SJSA1 (cell line): Measurements from ENCODE around the gene SERPINB7. TPM values are rescaled to one million over a fixed set of nuclear protein-coding genes. Genes with fewer than 3 reads are reported as not detected.

Experiments used
- DNase-seq, 2 experiments: peaks; one replicate each; pipeline ENCODE4 v3.0.0-alpha.2; 2015 to 2020; ENCODE audit warnings: low spot score in 2 of 2, low read depth in 1 of 2
- H3K27ac ChIP-seq: fragments of 250-450 bp; sonication (Bioruptor Pico); 2 replicates; pipeline ENCODE4 v1.5.1; 2020; ENCODE audit warnings: mild to moderate bottlenecking, moderate library complexity
- H3K27me3 ChIP-seq: fragments of 250-450 bp; sonication (Bioruptor Pico); replicated peaks from 2 replicates; pipeline ENCODE4 v1.5.1; 2020; ENCODE audit warnings: mild to moderate bottlenecking, moderate library complexity
- H3K36me3 ChIP-seq: fragments of 250-450 bp; sonication (Bioruptor Pico); 2 replicates; pipeline ENCODE4 v1.5.1; 2020; ENCODE audit warnings: mild to moderate bottlenecking
- H3K4me1 ChIP-seq: fragments of 250-450 bp; sonication (Bioruptor Pico); replicated peaks from 2 replicates; pipeline ENCODE4 v1.6.1; 2021; ENCODE audit warnings: mild to moderate bottlenecking
- H3K4me3 ChIP-seq: fragments of 250-450 bp; sonication (Bioruptor Pico); 2 replicates; pipeline ENCODE4 v1.5.1; 2020; ENCODE audit warnings: mild to moderate bottlenecking
- H3K9me3 ChIP-seq: fragments of 250-450 bp; sonication (Bioruptor Pico); replicated peaks from 2 replicates; pipeline ENCODE4 v1.5.1; 2020; ENCODE audit warnings: mild to moderate bottlenecking
- total RNA-seq: library from RNA; depleted of rRNA; stranded (reverse); fragments of >200 nt; shearing (Covaris generic); gene quantifications from 2 replicates; pipeline ENCODE4 v1.2.3, GENCODE V29; 2014

SERPINB7 gene
- total RNA-seq, 1 experiment from 2014 or later: 5.8 TPM

DNA sequence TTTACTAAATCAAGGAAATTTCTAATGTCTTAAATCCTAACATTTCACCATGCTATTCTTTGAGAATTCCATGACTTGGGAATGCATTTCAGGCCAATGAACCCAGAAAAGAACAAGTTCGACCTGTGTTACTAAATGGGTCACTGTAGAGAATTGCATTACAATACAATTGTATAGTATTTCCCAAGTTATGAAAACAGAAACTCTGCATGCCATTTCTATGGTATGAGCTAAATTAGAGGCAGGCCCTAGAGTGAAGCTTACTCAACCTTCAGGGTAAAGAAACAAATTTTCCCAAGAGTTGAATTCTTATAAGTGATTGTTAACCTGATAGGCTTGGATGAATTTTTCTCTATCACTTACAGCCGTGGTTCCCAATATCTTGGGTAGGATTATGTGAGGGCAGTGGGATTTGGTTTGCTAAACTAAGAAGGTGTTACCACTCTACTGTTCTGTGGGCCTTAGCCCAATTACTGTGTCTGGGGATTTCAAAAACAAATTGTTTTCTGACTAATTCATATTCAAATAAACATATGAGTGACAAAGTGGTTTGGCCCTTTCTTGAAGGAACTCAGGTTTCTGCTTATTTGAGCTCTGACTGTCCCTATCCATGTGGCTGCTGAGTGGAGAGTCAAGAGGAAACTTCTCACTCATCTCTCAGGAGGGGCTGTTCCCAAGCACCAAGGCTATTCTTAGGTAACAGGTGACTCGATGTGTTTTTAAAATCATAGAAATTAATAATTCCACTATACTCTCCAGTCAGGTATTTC, 11.2 kb upstream of the SERPINB7 start:
- no peak for DNase-seq

DNA sequence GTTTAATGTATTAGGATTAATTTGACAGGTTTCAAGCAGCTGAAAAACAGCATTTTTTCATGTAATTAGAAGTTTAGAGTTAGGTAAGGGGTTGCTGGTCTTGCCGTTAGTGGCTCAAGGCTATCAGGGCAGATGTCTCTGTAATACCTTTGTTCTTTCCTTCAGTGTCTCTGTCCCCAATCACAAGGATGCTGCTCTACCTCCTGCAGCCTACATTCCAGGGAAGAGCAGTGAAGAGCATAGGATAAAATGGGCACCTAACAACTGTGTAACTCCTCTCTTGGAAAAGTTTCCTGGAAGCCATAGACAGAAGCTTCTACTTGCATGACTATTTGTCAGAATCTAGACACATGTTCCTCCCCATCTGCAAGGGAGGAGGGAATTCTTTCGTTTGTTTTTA, 9.4 kb upstream of the SERPINB7 start:
- no peak for DNase-seq
- H3K36me3 ChIP-seq: no peaks in the 10 kb centered on the region
- no peaks in the 10 kb centered on the region for H3K9me3 ChIP-seq
- H3K27ac ChIP-seq: no peak overlapping the region
- H3K27me3 ChIP-seq: no peaks in the 10 kb centered on the region
- H3K4me3 ChIP-seq: no peak overlapping the region
- no peaks in the 10 kb centered on the region for H3K4me1 ChIP-seq

More for the DNA sequence above, 11.2 kb upstream of the SERPINB7 start:
- Histone ChIP-seq H3K9me3 (no peaks in the 10 kb centered on the region), H3K4me3 (no peak overlapping the region), H3K36me3 (no peaks in the 10 kb centered on the region), H3K27ac (no peak overlapping the region), H3K27me3 (no peaks in the 10 kb centered on the region), H3K4me1 (no peaks in the 10 kb centered on the region)

DNA sequence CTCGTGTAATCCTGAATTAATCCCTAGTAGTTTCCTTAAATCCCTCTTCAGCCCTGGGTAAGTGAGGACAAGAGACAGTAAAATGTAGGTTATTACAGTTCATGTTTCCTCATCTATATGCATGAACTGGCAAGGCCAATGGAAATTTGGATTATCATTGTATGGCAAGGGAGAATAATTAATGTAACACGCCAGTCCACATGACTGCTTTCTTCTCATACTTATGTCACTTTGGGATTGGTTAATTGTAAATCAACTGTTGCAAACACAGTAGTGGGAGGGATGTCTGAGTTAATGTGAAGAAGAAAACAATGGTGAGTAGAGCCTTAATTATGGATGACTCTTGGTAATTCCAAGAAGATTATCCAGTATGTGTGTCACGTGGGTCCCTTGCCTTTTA, 1.7 kb upstream of the SERPINB7 start:
- H3K27ac ChIP-seq: no peak overlapping the region
- H3K9me3 ChIP-seq: no peaks in the 10 kb centered on the region
- no peak for DNase-seq
- H3K36me3 ChIP-seq: no peaks in the 10 kb centered on the region
- no peak overlapping the region for H3K4me3 ChIP-seq
- H3K27me3 ChIP-seq: no peaks in the 10 kb centered on the region
- peaks cover 21% of the 10 kb centered on the region for H3K4me1 ChIP-seq

DNA sequence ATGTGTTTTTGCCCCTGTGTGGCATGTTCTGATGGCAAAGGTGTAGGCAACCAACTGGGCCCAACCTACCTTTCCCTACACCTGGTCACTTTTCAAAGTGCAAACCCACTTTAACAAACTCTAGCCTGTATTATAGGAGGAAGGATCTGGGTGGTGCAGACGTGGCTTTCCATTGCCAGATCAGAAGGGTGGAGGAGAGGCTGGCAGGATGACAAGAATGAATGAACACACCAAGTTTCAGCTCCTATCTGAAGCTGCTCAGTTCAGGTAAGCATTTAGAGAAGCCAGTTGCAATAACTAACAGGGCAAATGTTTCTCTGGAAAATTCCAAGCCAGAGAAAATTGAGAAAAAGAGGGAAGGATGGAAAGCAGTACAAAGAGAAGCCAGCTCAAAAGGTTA, 707 bp upstream of the SERPINB7 start:
- H3K9me3 ChIP-seq: no peaks in the 10 kb centered on the region
- peaks cover 21% of the 10 kb centered on the region for H3K4me1 ChIP-seq
- H3K27ac ChIP-seq: peak overlapping the region; percentile 79
- DNase-seq: no peak
- H3K27me3 ChIP-seq: no peaks in the 10 kb centered on the region
- no peaks in the 10 kb centered on the region for H3K36me3 ChIP-seq
- no peak overlapping the region for H3K4me3 ChIP-seq

DNA sequence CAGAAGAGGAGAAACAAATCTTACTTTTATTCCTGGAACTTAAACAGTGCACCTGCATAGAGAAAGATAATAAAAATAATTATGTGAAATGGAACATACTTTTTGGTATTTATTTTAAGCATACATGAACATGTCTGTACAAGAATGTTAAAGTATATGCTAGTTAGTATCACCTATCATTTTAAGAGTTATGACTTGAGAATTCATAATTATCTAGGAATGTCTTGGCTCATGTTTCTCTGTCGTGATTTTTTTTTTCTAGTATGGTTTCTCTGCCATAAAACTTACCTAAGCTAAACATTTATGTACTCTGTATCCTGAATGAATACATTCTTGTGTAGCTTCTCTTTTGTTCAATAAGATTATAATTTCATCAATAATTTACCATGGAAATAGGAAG, 4.2 kb downstream of the SERPINB7 start:
- Histone ChIP-seq H3K27me3 (no peaks in the 10 kb centered on the region), H3K27ac (no peak overlapping the region), H3K9me3 (no peaks in the 10 kb centered on the region), H3K36me3 (no peaks in the 10 kb centered on the region), H3K4me3 (no peak overlapping the region), H3K4me1 (peaks cover 19% of the 10 kb centered on the region)
- DNase-seq: no peak

DNA sequence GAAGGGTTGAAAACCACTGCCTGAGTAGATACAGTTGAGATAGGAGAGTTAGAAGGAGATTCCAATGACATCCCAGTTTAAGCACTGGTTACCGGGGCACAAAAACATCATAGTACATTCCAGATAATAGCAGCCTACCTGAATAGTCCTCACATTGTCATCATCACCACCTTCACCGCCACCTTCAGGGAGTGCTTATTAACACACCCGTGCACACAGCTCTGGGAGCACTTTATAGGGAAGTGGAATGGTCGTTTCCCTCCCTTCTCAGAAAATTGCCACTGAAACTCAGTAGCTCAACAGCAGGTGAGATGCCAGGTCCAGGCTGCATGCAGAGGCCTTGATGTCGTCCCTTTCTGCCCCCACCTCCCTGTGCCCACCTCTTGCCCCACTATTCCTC, 8.2 kb downstream of the SERPINB7 start:
- H3K36me3 ChIP-seq: no peaks in the 10 kb centered on the region
- no peak overlapping the region for H3K4me3 ChIP-seq
- peaks cover 8% of the 10 kb centered on the region; the same call in 1 of the 2 replicates for H3K4me1 ChIP-seq
- H3K27me3 ChIP-seq: no peaks in the 10 kb centered on the region
- H3K27ac ChIP-seq: no peak overlapping the region
- no peak for DNase-seq
- no peaks in the 10 kb centered on the region for H3K9me3 ChIP-seq

DNA sequence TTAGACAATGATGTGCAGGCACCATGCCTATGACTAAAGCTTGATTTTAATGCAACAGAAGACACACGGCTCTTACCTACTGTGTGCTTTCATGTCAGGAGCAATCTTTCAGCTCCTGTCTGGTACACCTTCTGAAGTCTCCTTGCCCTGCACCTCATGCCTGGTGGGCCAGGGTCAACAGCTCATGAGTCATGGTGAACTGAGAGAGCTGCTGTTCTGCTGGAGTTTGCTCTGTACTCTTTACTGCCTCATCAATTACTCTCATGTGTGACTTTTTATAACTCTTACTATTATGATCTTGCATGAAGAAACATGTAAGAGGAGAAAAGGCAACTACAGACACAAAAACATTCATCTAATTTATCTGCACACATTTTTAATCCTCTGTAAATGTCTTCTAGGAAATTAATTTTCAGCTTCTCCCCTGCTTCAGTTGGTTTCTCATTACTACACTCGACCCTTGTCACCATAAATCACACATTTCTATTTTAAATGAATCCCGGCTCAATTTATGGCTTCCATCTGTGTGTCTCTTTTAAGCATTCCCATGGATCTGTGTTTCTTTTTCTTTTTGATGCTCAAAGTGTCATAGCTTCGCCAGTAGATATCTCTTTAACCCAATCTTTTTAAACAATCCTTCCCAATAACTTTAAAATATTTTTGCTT, 9.7 kb downstream of the SERPINB7 start:
- no peaks in the 10 kb centered on the region for H3K9me3 ChIP-seq

DNA sequence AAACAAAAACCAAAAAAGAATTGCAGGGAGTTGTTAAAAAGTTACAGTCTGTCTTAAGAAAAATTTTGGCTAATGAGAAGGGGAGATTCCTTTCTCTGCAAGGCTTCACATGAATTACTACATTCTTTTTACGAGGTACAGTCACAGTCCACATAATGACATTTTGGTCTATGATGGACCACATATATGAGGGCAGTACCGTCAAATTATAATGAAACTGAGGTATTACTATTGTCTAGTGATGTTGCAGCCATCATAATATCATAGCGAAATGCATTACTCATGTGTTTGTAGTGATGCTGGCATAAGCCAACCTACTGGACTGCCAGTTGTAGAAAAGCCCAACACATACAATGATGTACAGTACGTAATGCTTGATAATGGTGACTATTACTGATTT, 12.5 kb downstream of the SERPINB7 start:
- Histone ChIP-seq H3K4me3 (no peak overlapping the region), H3K27me3 (no peaks in the 10 kb centered on the region), H3K9me3 (no peaks in the 10 kb centered on the region), H3K4me1 (peaks cover 16% of the 10 kb centered on the region), H3K36me3 (no peaks in the 10 kb centered on the region), H3K27ac (peak overlapping the region; percentile 75)
- DNase-seq: no peak

More for the DNA sequence above, 9.7 kb downstream of the SERPINB7 start:
- Histone ChIP-seq H3K4me1 (peaks cover 16% of the 10 kb centered on the region), H3K36me3 (no peaks in the 10 kb centered on the region), H3K27ac (no peak overlapping the region), H3K27me3 (no peaks in the 10 kb centered on the region), H3K4me3 (no peak overlapping the region)
- DNase-seq: no peak

DNA sequence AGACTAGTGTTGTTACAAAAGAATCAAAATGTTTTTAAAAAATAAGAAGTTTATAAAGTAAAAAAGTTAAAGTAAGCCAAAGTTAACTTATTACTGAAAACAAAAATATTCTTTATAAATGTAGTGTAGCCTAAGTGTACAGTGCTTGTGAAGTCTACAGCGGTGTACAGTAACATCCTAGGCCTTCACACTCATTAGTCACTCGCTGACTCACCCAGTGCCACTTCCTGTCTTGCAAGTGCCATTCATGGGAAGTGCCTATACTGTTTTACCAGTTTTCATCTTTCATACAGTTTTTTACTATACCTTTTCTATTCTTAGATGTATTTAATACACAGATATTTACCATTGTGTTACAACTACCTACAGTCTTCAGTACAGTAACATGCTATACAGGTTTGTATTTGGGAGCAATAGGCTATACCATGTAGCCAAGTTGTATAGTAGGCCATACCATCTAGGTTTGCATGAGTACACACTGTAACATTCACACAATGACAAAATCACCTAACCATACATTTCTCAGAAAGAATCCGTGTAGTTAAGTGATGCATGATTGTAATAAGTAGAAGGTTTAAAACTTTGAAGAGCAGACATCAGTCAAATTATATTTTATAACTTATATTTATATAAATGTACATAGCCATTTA, 13.4 kb downstream of the SERPINB7 start:
- Histone ChIP-seq H3K9me3 (no peaks in the 10 kb centered on the region), H3K36me3 (no peaks in the 10 kb centered on the region), H3K4me1 (peaks cover 16% of the 10 kb centered on the region), H3K27ac (peak overlapping the region; percentile 75), H3K4me3 (no peak overlapping the region), H3K27me3 (no peaks in the 10 kb centered on the region)
- DNase-seq: peak; percentile 63 to 85

DNA sequence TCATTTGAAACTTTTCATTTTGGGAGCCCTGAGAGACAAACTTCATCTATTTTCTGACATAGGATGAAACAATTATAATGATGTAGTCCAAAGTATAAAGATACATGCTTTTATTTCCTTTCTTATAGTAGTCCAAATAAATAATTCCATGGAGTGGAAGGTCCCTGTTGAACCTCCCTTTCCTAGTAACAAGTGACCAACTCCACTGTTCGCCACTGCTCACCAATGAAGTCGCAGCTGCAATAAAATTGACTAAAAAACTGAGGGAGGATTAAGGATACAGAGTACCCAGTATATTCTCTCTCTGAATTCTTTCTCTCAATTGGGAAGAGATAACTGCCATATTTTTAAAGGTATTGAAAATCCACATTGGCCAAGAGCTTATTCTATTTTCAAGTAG, 14.1 kb downstream of the SERPINB7 start:
- no peak for DNase-seq
- Histone ChIP-seq H3K9me3 (no peaks in the 10 kb centered on the region), H3K36me3 (no peaks in the 10 kb centered on the region), H3K27me3 (no peaks in the 10 kb centered on the region), H3K4me1 (peaks cover 16% of the 10 kb centered on the region), H3K27ac (peak overlapping the region; percentile 75), H3K4me3 (no peak overlapping the region)

DNA sequence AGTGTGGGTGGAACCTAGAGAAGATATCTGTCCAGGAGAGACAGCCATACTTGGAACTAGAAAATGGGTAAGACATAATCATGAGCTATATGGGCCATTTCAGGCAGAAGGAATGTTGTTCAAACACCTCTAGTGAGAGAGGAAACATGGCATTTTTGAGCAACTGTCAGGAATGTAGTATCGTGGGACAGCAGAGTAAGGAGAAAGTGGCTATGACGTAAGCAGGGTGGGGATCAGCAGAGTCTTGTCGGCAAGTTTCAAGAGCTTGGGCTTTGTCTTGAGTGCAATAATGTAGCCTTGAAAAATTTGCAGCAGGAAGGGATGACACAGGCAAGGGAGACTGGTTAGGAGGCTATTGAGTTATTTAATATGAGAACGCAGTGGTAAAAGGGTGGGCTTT, 20.4 kb downstream of the SERPINB7 start:
- Histone ChIP-seq H3K36me3 (no peaks in the 10 kb centered on the region), H3K4me3 (no peak overlapping the region), H3K4me1 (no peaks in the 10 kb centered on the region), H3K27ac (no peak overlapping the region), H3K27me3 (no peaks in the 10 kb centered on the region), H3K9me3 (no peaks in the 10 kb centered on the region)
- DNase-seq: no peak

DNA sequence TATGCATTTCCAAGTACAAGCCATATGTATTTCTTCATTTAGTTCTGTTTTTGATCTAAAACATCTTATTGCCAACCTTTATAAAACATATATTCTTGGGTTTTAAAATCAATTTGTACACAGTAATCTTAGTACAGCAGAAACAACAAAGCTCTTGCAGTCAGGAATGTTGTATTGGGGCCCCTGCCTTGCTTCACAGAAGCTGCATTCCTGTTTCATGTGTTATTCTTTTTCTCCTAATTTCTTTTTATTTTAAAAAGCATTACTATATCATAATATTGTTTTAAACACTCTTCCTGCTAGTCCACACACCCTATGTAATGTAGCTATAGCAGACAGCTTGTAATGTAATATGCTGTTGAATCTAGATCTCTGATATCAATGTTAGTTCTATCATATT, 24.0 kb downstream of the SERPINB7 start:
- H3K27ac ChIP-seq: no peak overlapping the region
- DNase-seq: no peak
- H3K36me3 ChIP-seq: no peaks in the 10 kb centered on the region
- no peaks in the 10 kb centered on the region for H3K27me3 ChIP-seq
- no peaks in the 10 kb centered on the region for H3K9me3 ChIP-seq
- H3K4me3 ChIP-seq: no peak overlapping the region
- H3K4me1 ChIP-seq: no peaks in the 10 kb centered on the region

DNA sequence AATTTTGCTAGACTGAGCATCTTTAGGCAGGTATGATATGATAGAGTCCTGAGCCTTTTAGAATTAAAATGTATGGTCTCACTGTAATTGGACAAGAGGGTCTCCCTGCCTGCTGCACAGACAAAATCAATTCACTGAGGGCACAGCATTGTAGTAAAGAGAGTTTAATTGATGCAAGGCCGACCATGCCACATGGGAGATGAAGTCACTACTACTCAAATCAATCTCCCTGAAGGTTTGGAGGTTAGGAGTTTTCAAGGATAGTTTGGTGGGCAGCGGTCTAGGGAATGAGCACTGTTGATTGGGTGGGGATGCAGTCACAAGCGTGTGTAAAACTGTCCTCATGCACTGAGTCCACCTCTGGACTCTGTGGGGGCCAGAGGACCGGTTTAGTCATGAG, 26.1 kb downstream of the SERPINB7 start:
- H3K4me1 ChIP-seq: no peaks in the 10 kb centered on the region
- no peaks in the 10 kb centered on the region for H3K9me3 ChIP-seq
- DNase-seq: no peak
- no peak overlapping the region for H3K4me3 ChIP-seq
- H3K36me3 ChIP-seq: no peaks in the 10 kb centered on the region
- H3K27ac ChIP-seq: no peak overlapping the region
- H3K27me3 ChIP-seq: no peaks in the 10 kb centered on the region

DNA sequence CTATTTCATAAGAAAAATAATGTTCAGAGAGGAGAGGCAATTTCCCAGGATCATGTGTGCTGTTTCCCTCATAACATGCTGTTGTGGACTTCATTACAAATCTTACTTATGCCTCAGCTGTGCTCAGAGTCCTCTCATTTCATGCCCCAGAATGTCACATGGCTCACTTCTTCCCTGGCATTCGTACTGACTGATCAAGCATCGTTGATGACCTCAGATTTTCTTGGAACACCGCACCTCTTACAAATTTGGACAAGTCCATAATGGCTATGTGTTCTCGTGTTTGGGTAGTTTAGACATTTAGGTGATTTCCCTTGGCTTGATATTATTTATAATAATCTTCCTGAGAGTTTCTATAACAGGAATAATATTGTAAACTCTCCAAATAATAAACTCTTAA, 32.9 kb downstream of the SERPINB7 start:
- Histone ChIP-seq H3K4me1 (no peaks in the 10 kb centered on the region), H3K36me3 (no peaks in the 10 kb centered on the region), H3K4me3 (no peak overlapping the region), H3K27me3 (peaks cover 5% of the 10 kb centered on the region; the same call in 1 of the 2 replicates), H3K9me3 (no peaks in the 10 kb centered on the region), H3K27ac (no peak overlapping the region)
- no peak for DNase-seq
